ENCODE results near the gene MYL12B. TPM values are rescaled to one million over a fixed set of nuclear protein-coding genes. Genes with fewer than 3 reads are reported as not detected.
A peak's percentile ranks its signal among the peaks of the same experiment; 100 is the strongest.
"Not testable (repeated sequence)": the region's sequence is repeated elsewhere in the genome, so short reads cannot be mapped to it uniquely, and the experiment has no call there.

Gene MYL12B
- polyA plus RNA-seq, 1 experiment: 787 TPM

DNA sequence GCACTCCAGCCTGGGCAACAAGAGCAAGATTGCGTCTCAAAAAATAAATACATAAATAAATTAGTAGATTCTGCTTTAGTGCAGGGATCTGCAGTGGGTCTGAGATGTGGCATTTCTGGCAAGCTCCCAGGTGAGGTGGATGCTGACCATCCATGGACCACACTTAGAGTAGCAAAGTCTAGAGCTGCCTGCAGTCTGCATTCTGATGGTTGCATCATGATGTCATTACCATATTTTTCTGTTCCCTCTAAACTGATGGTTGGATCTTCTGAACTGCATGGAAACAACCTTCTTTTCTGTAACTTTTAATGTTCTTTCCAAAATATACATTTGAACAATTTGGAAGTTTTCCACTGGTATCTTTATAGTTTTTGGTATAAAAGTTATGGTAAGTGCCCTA lies 42.9 kb downstream of the MYL12B start:
- DNase-seq (ENCODE audit: low read depth, low spot score): no peak
- Histone ChIP-seq H3K9me3 (ENCODE audit: control insufficient read depth, insufficient read depth, low read length) (no peaks in the 10 kb centered on the region), H3K27ac (ENCODE audit: low read depth, low read length) (no peak overlapping the region), H3K4me3 (ENCODE audit: low read depth, low read length) (no peak overlapping the region), H3K27me3 (ENCODE audit: control insufficient read depth, insufficient read depth, low read length) (no peaks in the 10 kb centered on the region)
- TF ChIP-seq, protein P1, sequence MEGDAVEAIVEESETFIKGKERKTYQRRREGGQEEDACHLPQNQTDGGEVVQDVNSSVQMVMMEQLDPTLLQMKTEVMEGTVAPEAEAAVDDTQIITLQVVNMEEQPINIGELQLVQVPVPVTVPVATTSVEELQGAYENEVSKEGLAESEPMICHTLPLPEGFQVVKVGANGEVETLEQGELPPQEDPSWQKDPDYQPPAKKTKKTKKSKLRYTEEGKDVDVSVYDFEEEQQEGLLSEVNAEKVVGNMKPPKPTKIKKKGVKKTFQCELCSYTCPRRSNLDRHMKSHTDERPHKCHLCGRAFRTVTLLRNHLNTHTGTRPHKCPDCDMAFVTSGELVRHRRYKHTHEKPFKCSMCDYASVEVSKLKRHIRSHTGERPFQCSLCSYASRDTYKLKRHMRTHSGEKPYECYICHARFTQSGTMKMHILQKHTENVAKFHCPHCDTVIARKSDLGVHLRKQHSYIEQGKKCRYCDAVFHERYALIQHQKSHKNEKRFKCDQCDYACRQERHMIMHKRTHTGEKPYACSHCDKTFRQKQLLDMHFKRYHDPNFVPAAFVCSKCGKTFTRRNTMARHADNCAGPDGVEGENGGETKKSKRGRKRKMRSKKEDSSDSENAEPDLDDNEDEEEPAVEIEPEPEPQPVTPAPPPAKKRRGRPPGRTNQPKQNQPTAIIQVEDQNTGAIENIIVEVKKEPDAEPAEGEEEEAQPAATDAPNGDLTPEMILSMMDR (IDR thresholded peaks at IDR 0.05; ENCODE audit: low read depth, low read length): no peak
- POLR2A ChIA-PET: no interaction called here
- CTCF ChIA-PET: no interaction called here

DNA sequence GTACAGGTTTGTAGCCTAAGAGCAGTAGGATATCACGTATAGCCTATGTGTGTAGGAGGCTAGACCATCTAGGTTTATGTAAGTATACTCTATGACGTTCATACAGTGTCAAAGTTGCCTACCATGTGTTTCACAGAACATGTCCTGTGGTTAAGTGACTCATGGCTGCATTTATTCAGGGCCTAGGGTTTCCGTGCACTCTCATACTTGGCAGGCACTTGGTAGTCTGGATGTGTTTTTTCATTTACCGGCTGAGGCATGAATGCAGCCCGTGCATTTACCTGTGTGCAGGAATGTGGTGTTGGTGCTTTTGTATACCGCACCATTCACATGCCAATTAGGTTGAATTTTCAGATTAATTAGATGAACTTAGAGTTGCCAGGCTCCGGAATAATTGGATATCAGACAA lies 43.4 kb downstream of the MYL12B start:
- TF ChIP-seq, protein P1 (IDR thresholded peaks at IDR 0.05; ENCODE audit: low read depth, low read length): no peak
- ChIA-PET CTCF (interaction anchor here (1.0 kb wide), 2 partner anchors 12 to 289 kb away, joined by 3 to 7 read pairs; no protein-coding TSS in a partner anchor), POLR2A (interaction anchor here (0.6 kb wide), 1 partner anchor 143 kb away, joined by 4 read pairs; no protein-coding TSS in a partner anchor)
- Histone ChIP-seq H3K27me3 (ENCODE audit: control insufficient read depth, insufficient read depth, low read length) (no peaks in the 10 kb centered on the region), H3K27ac (ENCODE audit: low read depth, low read length) (peak overlapping the region; percentile 80), H3K4me3 (ENCODE audit: low read depth, low read length) (no peak overlapping the region), H3K9me3 (ENCODE audit: control insufficient read depth, insufficient read depth, low read length) (no peaks in the 10 kb centered on the region)
- peak; percentile 93 for DNase-seq (ENCODE audit: low read depth, low spot score)

DNA sequence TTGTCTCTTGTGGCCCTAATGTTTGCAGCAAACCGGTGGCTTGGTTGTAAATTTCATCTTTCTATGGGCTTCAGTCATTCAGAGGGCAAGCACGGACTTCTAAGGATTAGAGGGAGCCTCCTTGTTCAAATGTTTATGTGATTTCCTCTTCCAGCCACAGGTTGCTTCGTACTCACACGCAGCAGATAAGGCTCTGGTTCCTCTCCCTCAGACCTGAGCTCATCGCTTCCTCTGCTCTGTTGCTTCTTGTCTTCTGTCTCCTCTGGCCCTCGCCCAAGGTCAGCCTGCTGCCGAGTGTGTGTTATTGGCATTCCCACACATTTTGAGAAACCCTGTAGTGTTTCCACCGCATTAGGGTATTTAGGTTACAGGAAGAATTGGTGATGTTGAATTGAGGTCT lies 44.0 kb downstream of the MYL12B start:
- ChIA-PET CTCF (interaction anchor here (0.6 to 1.3 kb wide), 5 partner anchors 9 to 667 kb away, joined by 3 to 7 read pairs (median 3); no protein-coding TSS in a partner anchor), POLR2A (interaction anchor here (0.6 kb wide), 1 partner anchor 142 kb away, joined by 4 read pairs; no protein-coding TSS in a partner anchor)
- H3K27ac ChIP-seq (ENCODE audit: low read depth, low read length): peak overlapping the region; percentile 80
- TF ChIP-seq, protein P1 (IDR thresholded peaks at IDR 0.05; ENCODE audit: low read depth, low read length): no peak
- no peaks in the 10 kb centered on the region for H3K9me3 ChIP-seq (ENCODE audit: control insufficient read depth, insufficient read depth, low read length)
- H3K4me3 ChIP-seq (ENCODE audit: low read depth, low read length): no peak overlapping the region
- DNase-seq (ENCODE audit: low read depth, low spot score): no peak
- H3K27me3 ChIP-seq (ENCODE audit: control insufficient read depth, insufficient read depth, low read length): no peaks in the 10 kb centered on the region

DNA sequence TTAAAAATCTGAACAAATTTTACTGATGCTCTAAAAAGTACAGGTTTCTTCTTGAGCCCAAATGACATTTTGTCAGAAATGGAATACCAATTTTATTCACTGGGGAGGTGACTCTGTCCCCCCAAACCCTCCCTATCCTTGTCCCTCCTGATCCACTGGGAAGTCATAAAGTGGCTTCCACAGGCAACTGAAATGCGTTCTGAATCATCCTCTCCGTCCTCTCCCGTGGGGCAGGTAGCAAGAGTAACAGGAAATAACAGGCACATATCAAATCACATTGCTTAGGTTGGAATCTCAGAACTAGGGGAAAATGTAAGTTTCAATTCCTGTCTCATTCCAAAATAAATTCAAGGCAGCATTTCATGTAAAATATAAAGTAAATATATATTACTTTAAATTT lies 44.5 kb downstream of the MYL12B start:
- CTCF ChIA-PET: interaction anchor here (0.6 to 1.3 kb wide), 6 partner anchors 9 to 667 kb away, joined by 3 to 15 read pairs (median 3); no protein-coding TSS in a partner anchor
- Histone ChIP-seq H3K9me3 (ENCODE audit: control insufficient read depth, insufficient read depth, low read length) (no peaks in the 10 kb centered on the region), H3K4me3 (ENCODE audit: low read depth, low read length) (no peak overlapping the region), H3K27ac (ENCODE audit: low read depth, low read length) (no peak overlapping the region), H3K27me3 (ENCODE audit: control insufficient read depth, insufficient read depth, low read length) (no peaks in the 10 kb centered on the region)
- POLR2A ChIA-PET: no interaction called here
- TF ChIP-seq, protein P1 (IDR thresholded peaks at IDR 0.05; ENCODE audit: low read depth, low read length): no peak
- DNase-seq (ENCODE audit: low read depth, low spot score): no peak

DNA sequence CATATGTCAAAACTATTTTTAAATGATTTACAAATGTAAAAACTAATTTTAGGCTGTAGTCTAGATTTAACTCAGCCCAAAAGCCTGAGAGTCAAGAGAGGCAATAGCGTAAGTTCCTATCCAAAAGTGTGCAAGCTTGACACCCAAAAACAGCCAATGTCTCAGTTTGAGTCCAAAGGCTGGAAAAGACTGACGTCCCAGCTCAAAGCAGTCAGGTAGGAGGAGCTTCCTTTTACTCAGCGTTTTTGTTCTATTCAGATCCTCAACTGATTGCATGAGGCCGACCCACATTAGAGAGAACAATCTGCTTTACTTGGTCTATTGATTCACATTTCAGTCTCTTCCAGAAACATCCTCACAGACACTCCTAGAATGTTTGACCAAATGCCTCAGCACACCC lies 51.8 kb downstream of the MYL12B start:
- Histone ChIP-seq H3K4me3 (ENCODE audit: low read depth, low read length) (no peak overlapping the region), H3K9me3 (ENCODE audit: control insufficient read depth, insufficient read depth, low read length) (peaks cover 5% of the 10 kb centered on the region; the same call in 1 of the 2 replicates), H3K27me3 (ENCODE audit: control insufficient read depth, insufficient read depth, low read length) (no peaks in the 10 kb centered on the region), H3K27ac (ENCODE audit: low read depth, low read length) (no peak overlapping the region)
- TF ChIP-seq, protein P1 (IDR thresholded peaks at IDR 0.05; ENCODE audit: low read depth, low read length): no peak
- CTCF ChIA-PET: interaction anchor here (0.7 kb wide), 1 partner anchor 16 kb away, joined by 5 read pairs; no protein-coding TSS in a partner anchor
- POLR2A ChIA-PET: no interaction called here
- DNase-seq (ENCODE audit: low read depth, low spot score): no peak

DNA sequence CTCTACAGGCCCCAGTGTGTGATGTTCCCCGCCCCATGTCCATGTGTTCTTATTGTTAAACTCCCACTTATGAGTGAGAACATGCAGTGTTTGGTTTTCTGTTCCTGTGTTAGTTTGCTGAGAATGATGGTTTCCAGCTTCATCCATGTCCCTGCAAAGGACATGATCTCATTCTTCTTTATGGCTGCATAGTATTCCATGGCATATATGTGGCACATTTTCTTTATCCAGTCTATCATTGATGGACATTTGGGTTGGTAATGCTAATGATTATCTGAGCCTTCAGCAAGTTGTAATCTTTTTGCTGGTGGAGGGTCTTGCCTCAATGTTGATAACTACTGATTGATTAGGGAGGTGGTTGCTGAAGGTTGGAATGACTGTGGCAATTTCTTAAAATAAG lies 53.4 kb downstream of the MYL12B start:
- H3K9me3 ChIP-seq (ENCODE audit: control insufficient read depth, insufficient read depth, low read length); CTCF ChIA-PET; H3K4me3 ChIP-seq (ENCODE audit: low read depth, low read length); H3K27me3 ChIP-seq (ENCODE audit: control insufficient read depth, insufficient read depth, low read length); H3K27ac ChIP-seq (ENCODE audit: low read depth, low read length); DNase-seq (ENCODE audit: low read depth, low spot score); POLR2A ChIA-PET: not testable (repeated sequence)

All from AG04450 (cell line).